ENCODE measurements around the gene RP2. TPM values are rescaled to one million over a fixed set of nuclear protein-coding genes. Genes with fewer than 3 reads are reported as not detected.

Gene RP2
- total RNA-seq, 2 experiments from 2014 or later: 5.7 to 6.1 TPM

DNA sequence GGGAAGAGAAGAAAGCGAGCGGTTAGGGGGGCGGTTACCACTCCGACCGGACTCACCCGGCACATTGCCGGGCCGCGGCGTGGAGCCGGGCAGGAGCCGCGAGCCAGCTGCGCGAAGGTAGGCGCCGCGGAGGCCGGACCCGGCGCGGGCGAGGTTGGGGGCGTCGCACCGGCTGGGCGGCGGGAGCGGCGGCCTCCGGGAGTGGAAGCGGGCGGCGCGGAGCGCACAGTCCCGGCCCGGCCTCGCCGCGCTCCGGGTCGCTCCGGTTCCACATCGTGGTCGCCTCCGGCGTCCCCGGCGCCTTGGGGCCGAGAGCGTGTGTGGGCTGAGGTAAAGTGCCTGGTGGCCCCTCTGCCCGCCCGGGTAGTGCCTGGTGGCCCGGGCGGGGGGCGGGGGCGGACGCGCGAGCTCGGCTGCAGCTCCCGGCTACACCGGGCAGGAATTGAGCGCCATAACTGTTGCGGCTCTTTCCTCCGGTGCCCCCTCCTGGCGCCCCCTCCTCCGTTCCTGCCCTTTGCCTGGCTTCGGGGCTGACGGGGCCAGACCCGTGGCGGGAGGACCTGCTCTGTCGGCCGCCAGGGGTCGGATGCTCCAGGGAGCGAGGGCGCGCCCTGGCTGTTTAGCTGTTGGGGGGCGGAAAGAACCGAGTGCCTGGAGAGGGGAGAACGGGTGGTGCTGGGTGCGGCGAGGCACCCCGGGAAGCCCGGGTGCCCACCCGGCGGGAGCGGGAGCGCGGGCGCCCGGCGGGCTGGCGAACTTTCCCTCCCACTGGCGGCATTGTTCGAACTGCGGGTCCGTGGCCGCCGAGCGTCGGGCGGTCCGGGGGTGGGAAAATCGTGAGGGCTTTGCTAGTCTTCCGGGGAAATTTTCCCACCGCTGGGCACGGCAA lies 76.0 kb downstream of the RP2 start:
- ChIA-PET CTCF (interaction anchor here (0.8 to 1.1 kb wide), 2 partner anchors 64 to 73 kb away, joined by 3 to 4 read pairs; no protein-coding TSS in a partner anchor), POLR2A (no interaction called here)

DNA sequence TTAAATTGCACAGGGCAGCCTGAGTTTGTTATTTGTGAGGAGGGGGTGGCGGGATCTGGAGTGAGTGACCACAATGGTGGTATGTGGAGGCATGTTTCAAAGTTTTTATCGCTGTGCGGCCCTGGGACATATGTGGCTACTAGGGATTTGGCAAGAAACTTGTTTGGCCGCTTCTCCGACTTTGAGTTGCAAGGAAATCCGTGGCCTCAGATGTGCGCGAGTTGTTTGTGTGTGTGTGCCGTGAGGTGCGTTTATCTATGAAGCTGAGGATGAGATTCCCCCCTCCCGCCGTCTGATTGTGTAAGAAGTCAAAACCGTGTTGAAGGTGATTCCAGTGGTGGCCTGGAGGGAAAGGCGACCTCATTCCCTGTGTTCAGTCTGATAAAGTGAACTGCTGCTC lies 76.8 kb downstream of the RP2 start:
- CTCF ChIA-PET: interaction anchor here (0.8 kb wide), 1 partner anchor 63 kb away, joined by 4 read pairs; no protein-coding TSS in a partner anchor

DNA sequence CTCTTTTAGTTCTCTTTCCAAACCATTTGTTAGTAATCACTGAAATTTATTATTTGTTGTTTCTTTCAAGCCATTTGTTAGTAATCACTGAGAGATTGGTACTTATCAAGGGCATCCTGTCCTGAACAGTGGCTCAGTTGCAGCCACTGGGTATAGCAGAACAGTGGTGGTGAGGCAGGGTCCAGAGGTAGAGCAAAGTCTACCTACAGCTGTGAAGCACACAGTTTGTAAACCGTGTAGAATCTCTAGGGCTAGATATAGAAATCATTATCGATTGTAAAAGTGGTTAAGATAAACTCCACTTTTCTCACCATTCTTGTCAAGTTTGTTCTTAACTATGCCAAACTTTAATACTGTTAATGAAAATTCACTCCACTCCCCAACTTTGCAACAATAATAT lies 79.4 kb downstream of the RP2 start:
- CTCF ChIA-PET: no interaction called here
- POLR2A ChIA-PET: no interaction called here

More for the DNA sequence above, 76.8 kb downstream of the RP2 start:
- POLR2A ChIA-PET: no interaction called here

DNA sequence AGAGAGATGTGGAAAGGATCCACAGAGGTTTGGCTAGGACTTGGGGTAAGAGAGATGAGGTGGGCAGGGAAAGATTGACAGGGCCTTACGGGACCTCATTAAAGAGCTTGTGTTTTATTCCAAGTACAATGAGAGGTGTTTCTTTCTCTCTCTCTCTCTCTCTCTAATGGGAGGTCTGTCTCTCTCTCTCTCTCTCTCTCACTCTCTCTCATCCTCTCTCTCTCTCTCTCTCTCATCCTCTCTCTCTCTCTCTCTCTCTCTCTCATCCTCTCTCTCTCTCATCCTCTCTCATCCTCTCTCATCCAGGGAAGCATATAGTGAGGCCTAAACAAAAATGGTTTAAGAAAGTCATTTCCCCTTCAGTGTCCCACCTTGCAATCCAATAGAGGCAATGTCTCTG lies 80.8 kb downstream of the RP2 start:
- CTCF ChIA-PET: no interaction called here
- POLR2A ChIA-PET: no interaction called here

DNA sequence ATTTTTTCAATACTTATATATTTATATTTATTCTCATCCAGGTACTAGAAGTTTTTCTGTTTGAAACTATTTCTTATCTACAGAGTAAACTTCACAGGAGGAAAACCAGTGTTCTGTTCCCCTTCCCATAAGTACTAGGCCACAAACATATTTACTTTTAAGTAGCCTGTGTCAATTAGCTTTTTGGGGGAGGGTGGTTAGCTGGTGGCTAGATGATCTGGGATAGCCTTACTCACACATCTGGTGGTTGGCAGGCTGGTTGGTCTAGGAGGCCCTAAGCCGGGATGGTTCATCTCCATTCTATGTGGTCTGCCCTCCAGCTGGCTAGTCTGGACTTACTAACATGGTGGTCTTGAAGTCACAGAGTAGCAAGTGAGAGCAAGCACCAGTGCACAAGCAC lies 81.6 kb downstream of the RP2 start:
- ChIA-PET POLR2A (no interaction called here), CTCF (no interaction called here)

DNA sequence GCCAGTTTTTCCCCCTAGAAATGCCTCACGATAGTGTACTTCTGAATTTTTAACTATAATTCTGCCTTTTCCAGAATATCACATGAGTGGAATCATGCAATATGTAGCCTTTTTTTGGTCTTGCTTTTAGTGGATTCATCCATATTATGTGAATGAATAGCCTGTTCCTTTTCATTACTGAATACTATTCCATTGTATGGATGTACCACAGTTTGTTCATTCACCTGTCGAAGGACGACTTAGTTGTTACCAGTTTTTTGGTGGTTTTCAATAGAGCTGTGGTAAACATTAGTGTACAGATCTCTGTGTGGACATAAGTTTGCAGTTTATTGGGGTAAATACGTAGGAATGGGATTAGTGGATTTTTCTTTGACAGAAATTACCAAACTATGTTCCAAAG lies 83.4 kb downstream of the RP2 start:
- ChIA-PET CTCF (no interaction called here), POLR2A (no interaction called here)

DNA sequence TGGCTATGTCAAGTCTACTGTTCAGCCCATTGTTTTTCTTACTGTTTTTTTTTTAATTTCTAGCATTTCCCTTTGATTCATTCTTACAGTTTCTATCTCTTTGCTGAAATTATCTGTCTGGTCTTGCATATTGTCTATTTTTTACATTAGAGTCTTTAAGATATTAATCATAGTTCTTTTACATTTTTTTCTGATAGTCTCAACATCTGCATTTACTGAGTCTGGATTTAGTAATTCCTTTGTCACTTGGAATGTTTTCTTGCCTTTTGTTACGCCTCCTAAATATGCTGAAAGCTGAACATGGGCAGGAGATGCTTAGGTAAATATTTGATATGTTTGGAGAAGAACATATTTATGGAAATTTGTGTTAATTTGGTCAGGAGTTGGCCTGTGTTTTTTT lies 85.8 kb downstream of the RP2 start:
- ChIA-PET CTCF (interaction anchor here (0.6 kb wide), 1 partner anchor 230 kb away, joined by 3 read pairs; no protein-coding TSS in a partner anchor), POLR2A (no interaction called here)

DNA sequence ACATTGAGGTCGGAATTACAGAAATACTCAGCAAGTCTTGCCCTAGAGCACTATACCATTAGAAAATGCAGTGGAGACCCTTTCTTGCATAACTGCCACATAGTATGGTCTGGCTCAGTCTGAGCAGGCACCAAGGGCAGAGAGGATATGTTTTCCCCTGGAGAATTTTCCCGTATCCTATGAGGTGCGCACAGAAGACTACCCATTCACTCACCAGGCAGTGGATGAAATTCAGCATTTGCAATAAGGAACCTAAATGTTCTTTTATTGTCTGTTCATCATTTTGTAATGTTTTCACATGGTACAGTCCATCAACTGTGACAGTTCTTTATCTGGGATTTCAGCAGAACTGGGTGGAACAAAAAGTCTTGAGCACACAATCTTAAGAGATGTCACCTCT lies 90.9 kb downstream of the RP2 start:
- CTCF ChIA-PET: no interaction called here
- POLR2A ChIA-PET: no interaction called here

DNA sequence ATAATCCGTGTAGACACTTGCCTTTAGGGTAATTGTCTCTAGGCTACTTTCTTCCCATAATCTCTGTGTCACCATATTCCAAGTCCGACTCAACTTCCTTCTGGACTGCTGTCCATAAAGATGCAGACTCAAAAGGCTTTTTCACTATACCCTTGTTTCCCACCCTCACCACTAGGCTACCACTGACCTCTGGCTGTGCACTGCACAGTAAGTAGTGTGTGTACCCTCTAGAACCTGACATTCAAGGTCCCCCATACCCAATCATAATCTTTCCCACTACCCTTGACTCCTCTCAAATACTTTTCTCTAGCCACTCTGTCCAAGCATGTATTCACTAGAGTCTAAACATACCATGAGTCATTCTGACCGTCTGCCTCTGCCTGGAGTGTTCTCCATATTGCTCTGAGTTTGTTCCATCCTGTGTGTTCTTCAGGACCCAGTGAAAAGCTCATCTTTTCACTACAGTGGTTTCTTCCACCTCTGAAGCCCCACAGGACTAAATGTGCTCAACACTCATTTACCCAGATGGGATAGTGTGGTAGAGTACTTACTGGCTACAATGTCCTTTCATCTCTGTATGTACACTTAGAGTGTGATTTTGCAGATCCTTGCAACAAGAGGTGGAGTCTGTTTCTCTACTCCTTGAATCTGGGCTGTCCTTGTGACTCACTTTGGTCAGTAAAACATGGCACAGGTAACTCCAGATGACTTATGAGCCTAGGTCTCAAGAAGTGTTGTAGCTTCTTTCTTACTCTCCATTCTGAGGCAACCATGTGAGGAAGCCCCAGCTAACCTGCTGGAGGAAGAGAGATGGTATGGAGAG lies 92.8 kb downstream of the RP2 start:
- CTCF ChIA-PET: no interaction called here
- POLR2A ChIA-PET: no interaction called here

Other genes with a start within 250 kb of the RP2 start
- 10 to 100 TPM; 20.6 to 22.6 TPM for gene SLC9A7, start 77.9 kb upstream of the RP2 start, total RNA-seq
- 1 to 10 TPM in 1 of 2 experiments, under 1 TPM in 1; 0.88 to 1.8 TPM for gene JADE3, start 75.4 kb downstream of the RP2 start, total RNA-seq
- not detected for gene RGN, start 241.4 kb downstream of the RP2 start, total RNA-seq

Measured in activated CD8-positive, alpha-beta memory T cell treated with anti-CD3 and anti-CD28 coated beads for 36 hours (primary cell).